Measurements from ENCODE around the gene BCL2.

Gene BCL2

GRCh38 chr18:63207835-63208234 is 111.7 kb downstream of the BCL2 start:
- TF ChIP-seq REST (IDR thresholded peaks at IDR 0.05; ENCODE audit: low read depth) (no peak), CEBPB (IDR thresholded peaks at IDR 0.05) (no peak), NFIC (IDR thresholded peaks at IDR 0.05) (no peak)

GRCh38 chr18:63207143-63207790 is 112.3 kb downstream of the BCL2 start:
- TF ChIP-seq YY1 (IDR thresholded peaks at IDR 0.05; ENCODE audit: low read depth) (no peak), EP300 (IDR thresholded peaks at IDR 0.05; ENCODE audit: borderline replicate concordance) (no peak)

GRCh38 chr18:63206433-63207142 is 113.0 kb downstream of the BCL2 start:
- TF ChIP-seq TCF12 (IDR thresholded peaks at IDR 0.05; ENCODE audit: low read depth) (no peak), CEBPB (IDR thresholded peaks at IDR 0.05) (no peak), FOXM1 (IDR thresholded peaks at IDR 0.05; ENCODE audit: borderline replicate concordance, low read depth) (no peak), CREB1 (IDR thresholded peaks at IDR 0.05; ENCODE audit: low read depth) (no peak), TEAD4 (IDR thresholded peaks at IDR 0.05) (no peak), RAD21 (IDR thresholded peaks at IDR 0.05; ENCODE audit: low read depth) (no peak), EP300 (IDR thresholded peaks at IDR 0.05; ENCODE audit: borderline replicate concordance) (no peak), ZBTB7A (IDR thresholded peaks at IDR 0.05; ENCODE audit: low read depth) (no peak), MAX (IDR thresholded peaks at IDR 0.05) (no peak), TAF1 (IDR thresholded peaks at IDR 0.05; ENCODE audit: low read depth) (no peak), NFIC (IDR thresholded peaks at IDR 0.05) (no peak), REST (IDR thresholded peaks at IDR 0.05; ENCODE audit: low read depth) (no peak), EGR1 (IDR thresholded peaks at IDR 0.05) (no peak), YY1 (IDR thresholded peaks at IDR 0.05; ENCODE audit: low read depth) (no peak), USF1 (IDR thresholded peaks at IDR 0.05) (no peak)

- TF ChIP-seq EGR1 (IDR thresholded peaks at IDR 0.05), result no peak
- no peak for TF ChIP-seq TCF12 (IDR thresholded peaks at IDR 0.05; ENCODE audit: low read depth)
- TF ChIP-seq CEBPB (IDR thresholded peaks at IDR 0.05), result no peak
- no peak for TF ChIP-seq REST (IDR thresholded peaks at IDR 0.05; ENCODE audit: low read depth)
- no peak for TF ChIP-seq RAD21 (IDR thresholded peaks at IDR 0.05; ENCODE audit: low read depth)
- TF ChIP-seq TEAD4 (IDR thresholded peaks at IDR 0.05), result no peak
- no peak for TF ChIP-seq ZBTB7A (IDR thresholded peaks at IDR 0.05; ENCODE audit: low read depth)
- TF ChIP-seq USF1 (IDR thresholded peaks at IDR 0.05), result no peak
- TF ChIP-seq NFIC (IDR thresholded peaks at IDR 0.05), result no peak
- TF ChIP-seq EP300 (IDR thresholded peaks at IDR 0.05; ENCODE audit: borderline replicate concordance), result no peak
Measured at GRCh38 chr18:63205791-63206252, 113.7 kb downstream of the BCL2 start.

DNA sequence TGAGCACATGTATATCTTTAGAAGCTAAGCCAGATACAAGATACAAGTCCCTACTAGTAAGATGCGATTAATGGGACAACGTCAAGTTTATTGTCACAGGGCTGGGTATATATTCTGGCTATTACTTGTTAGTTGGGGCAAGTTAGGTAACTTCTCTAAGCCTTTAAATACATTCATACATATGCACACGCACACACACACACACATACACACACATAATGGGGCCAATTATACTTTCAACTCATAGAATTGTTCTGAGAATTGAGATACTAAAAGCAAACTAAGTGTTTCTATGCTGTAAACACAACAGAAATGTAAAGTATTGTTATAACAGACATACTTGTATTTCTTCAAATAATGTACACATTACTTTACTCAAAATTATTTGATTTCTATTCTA is 116.1 kb downstream of the BCL2 start:
- TF ChIP-seq NFIC (IDR thresholded peaks at IDR 0.05) (no peak), TEAD4 (IDR thresholded peaks at IDR 0.05) (no peak), RAD21 (IDR thresholded peaks at IDR 0.05; ENCODE audit: low read depth) (no peak), CREB1 (IDR thresholded peaks at IDR 0.05; ENCODE audit: low read depth) (no peak), YY1 (IDR thresholded peaks at IDR 0.05; ENCODE audit: low read depth) (no peak)

Data from Ishikawa (cell line).